H1 (cell line): ENCODE results near the gene LHB. TPM values are rescaled to one million over a fixed set of nuclear protein-coding genes. Genes with fewer than 3 reads are reported as not detected.

Source experiments
- CTCF ChIA-PET: fragments of 300-600 bp; sonication (Branson Sonifier 250); formaldehyde crosslinking; loops from one replicate; lab custom pipeline; 2021; ENCODE audit not compliant: partially characterized antibody; lab: Charles Lee
- POLR2A ChIA-PET: fragments of 300-600 bp; sonication (Branson Sonifier 250); formaldehyde crosslinking; loops from one replicate; lab custom pipeline; 2021; ENCODE audit warnings: inconsistent platforms; ENCODE audit not compliant: partially characterized antibody; lab: Charles Lee
- DNase-seq, 2 experiments: peaks; one replicate each; pipeline versions ENCODE4 v3.0.0 to v3.0.0-alpha.2; 2010 to 2022; ENCODE audit warnings: low spot score in 2 of 2, low read depth in 1 of 2, mixed read lengths in 1 of 2
- FAIRE-seq: peaks from 2 replicates; lab custom pipeline; 2011; peaks lifted over from hg19 to GRCh38; lab: Jason Lieb, UNC
- H2AFZ ChIP-seq: 2 replicates; pipeline ENCODE4 v1.8.1; 2012; ENCODE audit warnings: low read length, inconsistent platforms
- H2AK5ac ChIP-seq: 2 replicates; pipeline ENCODE4 v1.6.1; 2013; ENCODE audit warnings: low read depth, low read length
- H2BK120ac ChIP-seq: replicated peaks from 2 replicates; pipeline ENCODE3; 2013; ENCODE audit warnings: low read depth, low read length, inconsistent platforms
- H2BK12ac ChIP-seq: 2 replicates; pipeline ENCODE4 v1.6.1; 2013; ENCODE audit warnings: low read depth, low read length
- H2BK15ac ChIP-seq: 2 replicates; pipeline ENCODE4 v1.6.1; 2013; ENCODE audit warnings: low read length
- H2BK20ac ChIP-seq: 2 replicates; pipeline ENCODE4 v1.6.1; 2013; ENCODE audit warnings: low read length
- H2BK5ac ChIP-seq: 2 replicates; pipeline ENCODE4 v1.6.1; 2013; ENCODE audit warnings: low read depth, low read length
- H3K14ac ChIP-seq: 2 replicates; pipeline ENCODE4 v1.6.1; 2013; ENCODE audit warnings: inconsistent platforms; ENCODE audit not compliant: insufficient read length
- H3K18ac ChIP-seq: 2 replicates; pipeline ENCODE4 v1.6.1; 2013; ENCODE audit warnings: low read length; ENCODE audit errors: extremely low read depth
- H3K23ac ChIP-seq: 2 replicates; pipeline ENCODE4 v1.6.1; 2013; ENCODE audit warnings: inconsistent platforms; ENCODE audit not compliant: insufficient read length
- H3K23me2 ChIP-seq: 2 replicates; pipeline ENCODE4 v1.6.1; 2013; ENCODE audit warnings: low read depth, low read length
- H3K27ac ChIP-seq: 2 replicates; pipeline ENCODE4 v1.6.1; 2011; ENCODE audit warnings: low read depth, low read length, inconsistent platforms
- H3K27me3 ChIP-seq, 4 experiments: replicated peaks in 1 of 4; 1 replicate in 1 of 4; 2 replicates in 3 of 4; pipeline versions ENCODE4 v1.6.1 to v1.8.1; 2011 to 2013; ENCODE audit warnings: low read length in 3 of 4, mild to moderate bottlenecking in 3 of 4, inconsistent platforms in 2 of 4, mixed read lengths in 2 of 4, moderate library complexity in 1 of 4; ENCODE audit not compliant: control insufficient read depth in 3 of 4, insufficient read depth in 3 of 4; ENCODE audit errors: extremely low read depth in 1 of 4
- H3K36me3 ChIP-seq, 4 experiments: 2 replicates each; pipeline versions ENCODE4 v1.6.1 to v1.8.1; 2011 to 2013; ENCODE audit warnings: mild to moderate bottlenecking in 4 of 4, low read length in 3 of 4, moderate library complexity in 2 of 4, control low read depth in 1 of 4, inconsistent platforms in 1 of 4; ENCODE audit not compliant: insufficient read depth in 4 of 4, control insufficient read depth in 2 of 4
- H3K4ac ChIP-seq: replicated peaks from 2 replicates; pipeline ENCODE3; 2013; ENCODE audit warnings: low read length, low read depth, mixed read lengths, inconsistent platforms; ENCODE audit not compliant: insufficient read length
- H3K4me1 ChIP-seq, 4 experiments: replicated peaks in 1 of 4; 1 replicate in 1 of 4; 2 replicates in 3 of 4; pipeline versions ENCODE4 v1.6.1 to v1.8.1; 2011 to 2013; ENCODE audit warnings: low read length in 3 of 4, inconsistent platforms in 2 of 4, mixed read lengths in 1 of 4; ENCODE audit not compliant: insufficient read depth in 4 of 4, control insufficient read depth in 3 of 4
- H3K4me2 ChIP-seq, 2 experiments: 2 replicates each; pipeline versions ENCODE4 v1.6.1 to v1.8.1; 2011 to 2013; ENCODE audit warnings: low read depth in 2 of 2, low read length in 2 of 2, control low read depth in 1 of 2, inconsistent platforms in 1 of 2, mild to moderate bottlenecking in 1 of 2; ENCODE audit not compliant: insufficient read depth in 1 of 2
- H3K4me3 ChIP-seq, 4 experiments: fragments of 200-600, 300-600 bp in 1 of 4; sonication (generic), shearing (Covaris generic), sonication (Bioruptor Twin) in 1 of 4; 2 replicates each; pipeline versions ENCODE4 v1.5.1 to v1.8.1; 2011 to 2016; ENCODE audit warnings: low read length in 4 of 4, low read depth in 3 of 4, control low read depth in 2 of 4, inconsistent platforms in 2 of 4, mild to moderate bottlenecking in 2 of 4, mixed read lengths in 1 of 4, moderate library complexity in 1 of 4; ENCODE audit not compliant: insufficient read depth in 2 of 4; ENCODE audit errors: extremely low read depth in 1 of 4
- H3K56ac ChIP-seq: replicated peaks from 2 replicates; pipeline ENCODE3; 2013; ENCODE audit warnings: low read depth, mild to moderate bottlenecking, mixed read lengths, low read length, inconsistent platforms; ENCODE audit not compliant: insufficient read length
- H3K79me1 ChIP-seq: 2 replicates; pipeline ENCODE4 v1.6.1; 2013; ENCODE audit warnings: low read depth, low read length, control low read depth
- H3K79me2 ChIP-seq, 2 experiments: 2 replicates each; pipeline versions ENCODE4 v1.6.1 to v1.8.1; 2012 to 2013; ENCODE audit warnings: low read length in 2 of 2, mild to moderate bottlenecking in 2 of 2, inconsistent platforms in 1 of 2; ENCODE audit not compliant: insufficient read depth in 2 of 2, control insufficient read depth in 1 of 2
- H3K9ac ChIP-seq, 4 experiments: replicated peaks in 1 of 4; 1 replicate in 1 of 4; 2 replicates in 3 of 4; pipeline versions ENCODE4 v1.6.1 to v1.8.1; 2011 to 2013; ENCODE audit warnings: low read depth in 3 of 4, low read length in 3 of 4, control low read depth in 2 of 4, mild to moderate bottlenecking in 2 of 4, moderate library complexity in 2 of 4, inconsistent platforms in 1 of 4; ENCODE audit errors: extremely low read depth in 1 of 4
- H3K9me3 ChIP-seq, 2 experiments: 2 replicates each; pipeline versions ENCODE4 v1.6.1 to v1.8.1; 2012 to 2013; ENCODE audit warnings: mild to moderate bottlenecking in 2 of 2, moderate library complexity in 2 of 2, control low read depth in 1 of 2, inconsistent platforms in 1 of 2, low read depth in 1 of 2, low read length in 1 of 2, mixed read lengths in 1 of 2; ENCODE audit not compliant: insufficient read depth in 2 of 2
- H4K20me1 ChIP-seq, 2 experiments: replicated peaks in 1 of 2; 2 replicates each; pipeline versions ENCODE3 to v1.8.1; 2011 to 2013; ENCODE audit warnings: inconsistent platforms in 2 of 2, low read length in 2 of 2, mild to moderate bottlenecking in 1 of 2; ENCODE audit not compliant: insufficient read depth in 2 of 2, control insufficient read depth in 1 of 2
- H4K5ac ChIP-seq: 2 replicates; pipeline ENCODE4 v1.6.1; 2013; ENCODE audit warnings: low read length, low read depth, mixed read lengths, inconsistent platforms; ENCODE audit not compliant: insufficient read length
- H4K8ac ChIP-seq: 2 replicates; pipeline ENCODE4 v1.8.0; 2013; ENCODE audit warnings: mild to moderate bottlenecking, moderate library complexity, low read length, inconsistent platforms; ENCODE audit not compliant: insufficient read depth; ENCODE audit errors: extremely low read depth
- H4K91ac ChIP-seq: replicated peaks from 2 replicates; pipeline ENCODE3; 2013; ENCODE audit warnings: low read length, mixed read lengths, inconsistent platforms; ENCODE audit not compliant: insufficient read length
- BCL11A ChIP-seq, 2 experiments: IDR thresholded peaks; one replicate each; pipeline ENCODE4 v1.6.1; 2011; ENCODE audit warnings: low read depth in 2 of 2, low read length in 2 of 2, mild to moderate bottlenecking in 2 of 2
- CEBPB ChIP-seq: IDR thresholded peaks from 2 replicates; pipeline ENCODE4 v1.6.1; 2012; ENCODE audit warnings: low read depth, low read length
- CHD1 ChIP-seq: IDR thresholded peaks from 2 replicates; pipeline ENCODE4 v1.6.1; 2012; ENCODE audit warnings: low read depth, low read length, improper control_type of control experiment
- E2F6 ChIP-seq: IDR thresholded peaks from 2 replicates; pipeline ENCODE4 v1.6.1; 2012; ENCODE audit warnings: inconsistent platforms
- EP300 ChIP-seq, 2 experiments: IDR thresholded peaks; 1 replicate in 1 of 2; 2 replicates in 1 of 2; pipeline ENCODE4 v1.6.1; 2011 to 2012; ENCODE audit warnings: low read depth in 2 of 2, low read length in 2 of 2, mild to moderate bottlenecking in 2 of 2, borderline replicate concordance in 1 of 2, inconsistent platforms in 1 of 2, moderate library complexity in 1 of 2
- JUND ChIP-seq: IDR thresholded peaks from 2 replicates; pipeline ENCODE4 v1.6.1; 2011; ENCODE audit warnings: mild to moderate bottlenecking, improper control_type of control experiment, low read length
- KDM5A ChIP-seq: fragments of 200-600 bp; IDR thresholded peaks from 2 replicates; pipeline ENCODE4 v1.7.1; 2012; ENCODE audit warnings: mild to moderate bottlenecking, low read length, inconsistent platforms, mixed read lengths
- SIRT6 ChIP-seq: IDR thresholded peaks from one replicate; pipeline ENCODE4 v1.7.1; 2012; ENCODE audit warnings: low read length, inconsistent platforms
- SP4 ChIP-seq: IDR thresholded peaks from 2 replicates; pipeline ENCODE4 v1.6.1; 2012; ENCODE audit warnings: low read length, inconsistent platforms
- WGBS, 2 experiments: shearing (Covaris generic) in 1 of 2; methylation state at CpG; one replicate each; pipeline versions ENCODE4 v1.1.6 to v1.1.7; 2013 to 2015; ENCODE audit warnings: low lambda C conversion rate in 2 of 2, mixed read lengths in 2 of 2, inconsistent platforms in 1 of 2, low coverage in 1 of 2, missing lambda C conversion rate in 1 of 2; ENCODE audit not compliant: insufficient replicate concordance in 2 of 2, insufficient coverage in 1 of 2, insufficient read length in 1 of 2; ENCODE audit errors: extremely low coverage in 1 of 2, missing lambda C conversion rate in 1 of 2; 5-methylcytosine and 5-hydroxymethylcytosine counted together
- polyA plus RNA-seq, 7 experiments: library from polyadenylated mRNA; depleted of rRNA in 3 of 7; stranded (reverse) in 5 of 7; unstranded in 2 of 7; fragments of >200 nt in 5 of 7; fragments of 200-250 nt in 2 of 7; gene quantifications; 1 replicate in 5 of 7; 2 replicates in 1 of 7; 4 replicates in 1 of 7; pipeline versions ENCODE4 v1.2.1 to v1.2.3, GENCODE V29; 2011 to 2013; ENCODE audit warnings: missing spikeins in 2 of 7, mixed read lengths in 2 of 7
- total RNA-seq: library from RNA; stranded (reverse); fragmentation: NEBNext Ultra II Directional; extraction: Animal tissue kit (Norgen Biotek cat#: 25700); gene quantifications from 2 replicates; pipeline ENCODE4 v1.2.1, GENCODE V29; 2021

LHB gene
- total and polyA plus RNA-seq, 2 of the 8 experiments (the other 6 are each of a cell fraction or from before 2014, with no cell fraction given), result 0.53 TPM; not detected in 1

- no peak overlapping the region for H3K4ac ChIP-seq
- no peak overlapping the region for H3K4me2 ChIP-seq
- no peak overlapping the region for H2BK120ac ChIP-seq
- H3K9me3 ChIP-seq, result no peaks in the 10 kb centered on the region
- TF ChIP-seq BCL11A (IDR thresholded peaks at IDR 0.05; ENCODE audit: low read depth in 2 of 2, low read length in 2 of 2), result no peak
- no peak for TF ChIP-seq KDM5A
- TF ChIP-seq CHD1, result no peak
- no peak for TF ChIP-seq EP300 (IDR thresholded peaks at IDR 0.05; ENCODE audit: borderline replicate concordance in 1 of 2, low read depth in 2 of 2, low read length in 2 of 2)
- TF ChIP-seq CEBPB, result no peak
- TF ChIP-seq SIRT6, result no peak
- TF ChIP-seq SP4, result no peak
- no peak for TF ChIP-seq E2F6
- TF ChIP-seq JUND, result no peak
- H4K91ac ChIP-seq, result no peak overlapping the region
- no peak overlapping the region for H2BK12ac ChIP-seq
- no peak overlapping the region for H3K23ac ChIP-seq
- H3K36me3 ChIP-seq, result peaks cover 14 to 39% (median 31%) of the 10 kb centered on the region in 4 experiments; a peak in 7 of 8 replicates
- H2BK5ac ChIP-seq, result no peak overlapping the region
- H3K18ac ChIP-seq, result no peak overlapping the region
- H4K5ac ChIP-seq, result no peak overlapping the region
- H3K56ac ChIP-seq, result no peak overlapping the region
- H4K20me1 ChIP-seq, result peaks cover 3 to 13% of the 10 kb centered on the region in 2 experiments
- H2AK5ac ChIP-seq, result no peak overlapping the region
- no peak overlapping the region for H3K4me3 ChIP-seq
- H4K8ac ChIP-seq, result no peak overlapping the region
- no peak overlapping the region for H2BK20ac ChIP-seq
- no peaks in the 10 kb centered on the region for H3K4me1 ChIP-seq
- H2AFZ ChIP-seq, result no peak overlapping the region
- ChIA-PET POLR2A (interaction anchor here (0.6 to 2.2 kb wide), 4 partner anchors 8 to 11 kb away, joined by 3 to 8 read pairs (median 4); no protein-coding TSS in a partner anchor), CTCF (interaction anchor here (0.6 to 6.2 kb wide), 8 partner anchors 8 to 216 kb away, joined by 3 to 66 read pairs (median 4); partner anchors contain the start of genes CGB2 and LHB)
- no peak overlapping the region for H3K27ac ChIP-seq
- no peak for FAIRE-seq
- no peaks in the 10 kb centered on the region for H3K23me2 ChIP-seq
- 93% methylated on average over 18 of the region's 18 CpGs; no CpG with 5 or more reads in 1 of the 2 experiments for WGBS, 2 experiments
- H3K79me1 ChIP-seq, result peaks cover 2% of the 10 kb centered on the region; the same call in 1 of the 2 replicates
- H3K79me2 ChIP-seq, result no peaks in the 10 kb centered on the region
- H3K27me3 ChIP-seq, result no peaks in the 10 kb centered on the region
- no peak overlapping the region for H3K14ac ChIP-seq
- no peak overlapping the region for H3K9ac ChIP-seq
- DNase-seq, result no peak
- no peak overlapping the region for H2BK15ac ChIP-seq
These were observed 7.1 kb downstream of the LHB start for GRCh38 chr19:49009828-49010227.
